ENCODE data around the gene SF3A2.

GRCh38 chr19:2202366-2202765 lies 34.3 kb upstream of the SF3A2 start:
- TF ChIP-seq POLR2AphosphoS5 (IDR thresholded peaks at IDR 0.05) (no peak), CTCF (IDR thresholded peaks at IDR 0.05) (no peak), POLR2A (IDR thresholded peaks at IDR 0.05) (no peak), EP300 (IDR thresholded peaks at IDR 0.05) (no peak)

Data from sigmoid colon (tissue), 4 donors.